ENCODE results near the gene STUB1. TPM values are rescaled to one million over a fixed set of nuclear protein-coding genes. Genes with fewer than 3 reads are reported as not detected.

Gene STUB1
- total and polyA plus RNA-seq, 2 of the 8 experiments (the other 6 are each of a cell fraction or from before 2014, with no cell fraction given): 89.9 to 103 TPM

GRCh38 chr16:633336-634050 lies 46.7 kb upstream of the STUB1 start:
- POLR2A ChIA-PET (ENCODE audit: partially characterized antibody): interaction anchor here (0.7 to 2.2 kb wide), 6 partner anchors 12 to 263 kb away, joined by 3 to 5 read pairs (median 4); partner anchors contain the start of gene MRPL28
- no peak for DNase-seq (ENCODE audit: low read depth in 1 of 2, low spot score in 2 of 2)

More at GRCh38 chr16:633336-634050, 46.7 kb upstream of the STUB1 start:
- FAIRE-seq: no peak
- no peak overlapping the region for H3K18ac ChIP-seq (ENCODE audit: extremely low read depth, low read length)
- H3K23me2 ChIP-seq (ENCODE audit: low read depth, low read length): peaks cover 8% of the 10 kb centered on the region; the same call in 1 of the 2 replicates
- no peak overlapping the region for H3K23ac ChIP-seq (ENCODE audit: insufficient read length)
- no peak overlapping the region for H4K5ac ChIP-seq (ENCODE audit: insufficient read length, low read depth, low read length)
- H3K14ac ChIP-seq (ENCODE audit: insufficient read length): no peak overlapping the region
- H2BK20ac ChIP-seq (ENCODE audit: low read length): no peak overlapping the region
- H2BK15ac ChIP-seq (ENCODE audit: low read length): no peak overlapping the region
- no peak overlapping the region for H2BK120ac ChIP-seq (replicated peaks; ENCODE audit: low read depth, low read length)
- peaks cover 3 to 10% of the 10 kb centered on the region in 2 experiments for H4K20me1 ChIP-seq (replicated peaks in 1 of 2; ENCODE audit: control insufficient read depth in 1 of 2, insufficient read depth in 2 of 2, low read length in 2 of 2)
- H3K79me2 ChIP-seq (ENCODE audit: control insufficient read depth in 1 of 2, insufficient read depth in 2 of 2, low read length in 2 of 2): peaks cover 0 to 6% of the 10 kb centered on the region in 2 experiments; a peak in 1 of 4 replicates
- H2BK12ac ChIP-seq (ENCODE audit: low read depth, low read length): no peak overlapping the region
- H2BK5ac ChIP-seq (ENCODE audit: low read depth, low read length): no peak overlapping the region
- H3K4ac ChIP-seq (replicated peaks; ENCODE audit: insufficient read length, low read depth, low read length): no peak overlapping the region
- no peaks in the 10 kb centered on the region for H3K27me3 ChIP-seq (replicated peaks in 1 of 4; ENCODE audit: control insufficient read depth in 3 of 4, extremely low read depth in 1 of 4, insufficient read depth in 3 of 4, low read length in 3 of 4)
- H4K91ac ChIP-seq (replicated peaks; ENCODE audit: insufficient read length, low read length): no peak overlapping the region
- no peak overlapping the region for H3K4me3 ChIP-seq (ENCODE audit: extremely low read depth in 1 of 4, insufficient read depth in 2 of 4, low read depth in 3 of 4, low read length in 4 of 4)
- CTCF ChIA-PET (ENCODE audit: partially characterized antibody): interaction anchor here (0.6 to 1.3 kb wide), 3 partner anchors 15 to 66 kb away, joined by 3 read pairs; partner anchors contain the start of gene NHLRC4
- TF ChIP-seq TAF7 (optimal IDR thresholded peaks at IDR 0.05; ENCODE audit: borderline replicate concordance, low read depth, low read length) (no peak), GABPA (IDR thresholded peaks at IDR 0.05; ENCODE audit: borderline replicate concordance, insufficient read depth, low read length) (0 out of 2 replicates have a peak, but pooled peaks have one; percentile 13)
- peaks cover 0 to 21% (median 3%) of the 10 kb centered on the region in 4 experiments; a peak in 4 of 8 replicates for H3K36me3 ChIP-seq (ENCODE audit: control insufficient read depth in 2 of 4, insufficient read depth in 4 of 4, low read length in 3 of 4)
- no peak overlapping the region for H3K4me2 ChIP-seq (ENCODE audit: insufficient read depth in 1 of 2, low read depth in 2 of 2, low read length in 2 of 2)
- H3K79me1 ChIP-seq (ENCODE audit: low read depth, low read length): no peaks in the 10 kb centered on the region
- H2AK5ac ChIP-seq (ENCODE audit: low read depth, low read length): no peak overlapping the region
- H3K9ac ChIP-seq (replicated peaks in 1 of 4; ENCODE audit: extremely low read depth in 1 of 4, low read depth in 3 of 4, low read length in 3 of 4): no peak overlapping the region
- H3K4me1 ChIP-seq (replicated peaks in 1 of 4; ENCODE audit: control insufficient read depth in 3 of 4, insufficient read depth in 4 of 4, low read length in 3 of 4): peaks cover 0 to 40% (median 31%) of the 10 kb centered on the region in 4 experiments; a peak in 6 of 7 replicates
- no peak overlapping the region for H3K27ac ChIP-seq (ENCODE audit: low read depth, low read length)
- H3K56ac ChIP-seq (replicated peaks; ENCODE audit: insufficient read length, low read depth, low read length): no peak overlapping the region
- 97% methylated on average over 69 of the region's 74 CpGs; no CpG with 5 or more reads in 1 of the 2 experiments for WGBS, 2 experiments (ENCODE audit: extremely low coverage in 1 of 2, insufficient coverage in 1 of 2, insufficient read length in 1 of 2, insufficient replicate concordance in 2 of 2, low coverage in 1 of 2, low lambda C conversion rate in 2 of 2, missing lambda C conversion rate in 1 of 2)
- no peaks in the 10 kb centered on the region for H3K9me3 ChIP-seq (ENCODE audit: insufficient read depth in 2 of 2, low read depth in 1 of 2, low read length in 1 of 2)
- H2AFZ ChIP-seq (ENCODE audit: low read length): no peak overlapping the region
- H4K8ac ChIP-seq (ENCODE audit: extremely low read depth, insufficient read depth, low read length): no peak overlapping the region; the same call in 1 of the 2 replicates
